ENCODE results near the gene SNED1.
A peak's percentile ranks its signal among the peaks of the same experiment; 100 is the strongest.
"Not testable (repeated sequence)": the region's sequence is repeated elsewhere in the genome, so short reads cannot be mapped to it uniquely, and the experiment has no call there.

Gene SNED1

GRCh38 chr2:241104611-241105010, 106.2 kb downstream of the SNED1 start:
- not testable (repeated sequence) for DNase-seq (ENCODE audit: extremely low read depth in 1 of 2, low read depth in 1 of 2)

GRCh38 chr2:241105641-241106040, 107.2 kb downstream of the SNED1 start:
- DNase-seq (ENCODE audit: extremely low read depth in 1 of 2, low read depth in 1 of 2): no peak

- DNase-seq (ENCODE audit: extremely low read depth in 1 of 2, low read depth in 1 of 2): no peak
These were observed 108.8 kb downstream of the SNED1 start for GRCh38 chr2:241107031-241107783.

DNA sequence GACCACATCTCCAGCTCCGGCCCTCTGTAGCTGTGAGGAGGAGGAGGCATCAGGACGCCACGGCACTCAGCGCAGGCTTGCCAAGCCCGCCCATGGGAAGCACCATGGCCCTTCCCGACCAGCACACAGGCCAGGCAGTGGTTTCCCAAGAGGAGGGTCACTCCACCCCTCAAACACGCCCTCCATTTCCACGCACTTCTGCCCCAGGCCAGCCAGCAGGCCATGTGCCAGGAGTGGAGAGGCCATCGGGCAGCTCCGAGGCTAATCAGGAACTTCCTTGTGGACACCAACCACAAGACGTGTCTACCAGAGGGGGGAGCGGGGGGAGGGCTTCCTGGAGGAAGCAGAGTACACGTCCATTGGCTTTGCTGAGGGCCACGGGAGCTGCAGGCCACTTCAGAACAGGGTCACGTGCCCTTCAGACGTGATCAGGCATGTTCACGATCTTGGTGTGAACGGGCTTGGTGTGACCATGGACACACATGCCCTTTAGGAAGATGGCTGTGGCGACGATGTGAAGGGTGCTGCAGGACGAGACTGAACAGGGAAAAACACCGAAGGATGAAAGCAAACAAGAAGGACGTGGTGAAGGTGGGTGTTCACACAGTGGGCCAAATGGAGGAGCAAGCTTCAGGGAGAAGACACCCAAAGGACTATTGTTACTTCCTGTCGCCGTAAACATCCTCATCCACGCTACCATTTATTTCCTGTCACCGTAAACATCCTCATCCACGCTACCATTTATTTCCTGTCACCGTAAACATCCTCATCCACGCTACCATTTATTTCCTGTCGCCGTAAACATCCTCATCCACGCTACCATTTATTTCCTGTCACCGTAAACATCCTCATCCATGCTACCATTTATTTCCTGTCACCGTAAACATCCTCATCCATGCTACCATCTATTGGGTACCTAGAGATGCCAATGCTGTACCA, 110.1 kb downstream of the SNED1 start:
- no peak for DNase-seq (ENCODE audit: extremely low read depth in 1 of 2, low read depth in 1 of 2)

DNA sequence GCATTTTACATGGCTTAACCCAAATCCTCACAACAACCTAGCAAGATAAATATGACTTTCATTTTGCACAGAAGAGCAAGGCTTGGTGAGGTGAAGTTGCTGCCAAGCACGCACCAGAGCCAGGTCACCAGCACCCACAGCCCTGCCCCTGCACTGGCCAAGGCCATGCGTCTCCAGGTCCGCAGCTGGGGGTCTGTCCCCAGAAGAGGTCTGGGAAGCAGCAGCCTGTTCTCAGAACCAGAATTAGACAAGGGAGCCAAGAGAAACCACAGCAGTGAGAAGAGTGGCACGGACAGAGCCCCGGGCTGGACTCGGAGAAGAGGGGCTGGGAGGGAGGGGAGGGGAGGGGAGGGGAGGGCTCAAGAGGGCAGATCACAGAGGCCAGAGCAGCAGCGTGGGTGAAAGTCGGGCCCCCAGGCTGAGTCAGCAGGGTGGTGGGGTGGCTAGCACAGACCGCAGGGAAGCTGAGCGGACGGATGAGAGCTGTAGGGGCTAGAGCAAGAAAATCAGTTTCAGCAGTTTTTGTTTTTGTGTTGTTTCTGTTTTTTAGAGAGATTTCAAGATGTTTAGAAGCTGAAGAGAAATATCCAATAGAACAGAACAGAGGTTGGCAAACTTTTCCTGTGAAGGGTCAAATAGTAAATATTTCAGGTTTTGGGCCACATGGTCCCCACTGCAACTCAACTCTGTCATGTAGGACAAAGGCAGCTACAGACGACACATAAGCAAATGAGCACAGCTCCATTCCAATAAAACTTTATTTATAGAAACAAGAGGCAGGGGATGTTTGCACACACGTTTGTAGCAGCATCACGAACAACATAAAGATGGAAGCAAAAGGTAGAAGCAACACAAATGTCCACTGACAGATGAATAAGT, 111.0 kb downstream of the SNED1 start:
- DNase-seq (ENCODE audit: extremely low read depth in 1 of 2, low read depth in 1 of 2): peak in 1 of 2 donors; percentile 50

DNA sequence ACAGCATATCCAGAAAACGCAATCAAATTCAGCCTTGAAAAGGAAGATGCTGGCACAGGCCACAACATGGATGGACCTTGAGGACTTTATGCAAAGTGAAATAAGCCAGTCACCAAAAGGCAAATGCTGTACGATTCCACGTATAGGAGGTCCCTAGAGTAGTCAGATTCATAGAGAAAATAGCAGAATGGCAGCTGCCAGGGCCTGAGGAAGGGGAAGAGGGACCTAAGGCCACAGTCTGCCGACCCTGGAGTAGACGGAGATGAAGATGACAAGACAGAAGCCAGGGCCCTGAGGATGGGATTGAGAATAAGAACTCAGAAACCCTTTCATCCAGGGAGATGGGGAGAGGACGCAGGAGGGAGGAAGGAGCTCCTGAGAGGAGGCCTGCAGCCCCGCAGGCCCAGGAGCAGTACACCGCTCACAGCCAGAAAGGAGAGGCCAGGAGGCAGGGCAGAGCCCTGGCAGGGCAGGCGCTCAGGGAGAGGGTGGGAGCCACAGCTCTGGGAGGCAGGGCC, 111.7 kb downstream of the SNED1 start:
- DNase-seq (ENCODE audit: extremely low read depth in 1 of 2, low read depth in 1 of 2): no peak

DNA sequence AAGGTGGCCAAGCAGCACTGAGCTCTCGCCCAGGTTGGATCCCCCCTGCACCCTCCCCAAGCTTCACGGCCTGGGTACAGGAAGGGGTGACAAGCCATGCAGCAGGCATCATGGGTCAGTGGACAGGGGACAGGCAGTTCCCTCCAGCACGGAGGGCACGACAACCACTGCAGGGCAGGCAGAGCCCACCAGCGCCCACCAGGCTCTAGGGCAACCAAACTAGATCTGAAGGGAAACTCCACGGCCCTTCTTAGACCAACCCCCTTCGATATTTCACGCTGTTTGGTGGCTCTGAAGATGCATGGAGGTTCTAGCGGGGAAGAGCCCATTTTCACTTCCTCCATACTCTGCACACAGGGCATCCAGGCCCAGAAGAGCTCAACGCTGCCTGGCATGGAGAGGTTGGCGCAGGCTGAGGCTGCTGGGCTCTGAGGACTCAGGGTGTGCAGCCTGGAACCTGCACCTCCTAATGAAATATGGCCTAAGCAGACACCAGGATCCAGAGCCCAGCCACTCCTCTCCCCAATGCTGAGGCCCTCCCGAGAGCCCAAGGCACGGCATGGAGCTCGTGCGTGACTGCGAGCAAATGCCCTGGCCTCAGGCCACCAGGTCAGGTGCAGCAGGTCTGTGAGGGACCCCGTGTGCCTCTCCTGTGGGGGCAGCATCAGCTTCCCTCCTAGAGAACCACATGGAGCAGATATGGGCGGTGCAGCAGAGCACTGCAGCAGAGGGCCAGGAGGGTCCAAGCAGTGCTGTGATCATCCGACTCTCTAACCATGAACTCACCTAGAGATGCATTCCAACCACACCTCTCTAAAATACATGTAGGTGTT, 112.4 kb downstream of the SNED1 start:
- no peak for DNase-seq (ENCODE audit: extremely low read depth in 1 of 2, low read depth in 1 of 2)

DNA sequence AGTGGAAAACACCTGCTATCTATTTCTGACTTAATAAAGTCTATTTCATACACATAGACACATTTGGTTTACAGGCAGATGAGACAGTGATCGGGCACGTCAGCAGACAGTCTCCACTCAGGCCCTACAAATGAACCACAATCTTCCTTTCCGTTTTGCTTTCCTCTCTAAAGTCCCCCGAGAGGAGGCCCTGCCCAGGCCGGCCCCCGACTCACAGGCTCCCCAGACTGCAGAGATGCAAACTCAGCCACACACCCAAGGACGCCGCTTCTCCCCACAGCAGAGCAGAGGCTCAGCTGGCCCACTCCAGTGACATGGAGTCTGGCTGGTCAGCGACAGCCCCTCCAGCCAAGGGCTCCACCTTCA, 113.0 kb downstream of the SNED1 start:
- no peak for DNase-seq (ENCODE audit: extremely low read depth in 1 of 2, low read depth in 1 of 2)

DNA sequence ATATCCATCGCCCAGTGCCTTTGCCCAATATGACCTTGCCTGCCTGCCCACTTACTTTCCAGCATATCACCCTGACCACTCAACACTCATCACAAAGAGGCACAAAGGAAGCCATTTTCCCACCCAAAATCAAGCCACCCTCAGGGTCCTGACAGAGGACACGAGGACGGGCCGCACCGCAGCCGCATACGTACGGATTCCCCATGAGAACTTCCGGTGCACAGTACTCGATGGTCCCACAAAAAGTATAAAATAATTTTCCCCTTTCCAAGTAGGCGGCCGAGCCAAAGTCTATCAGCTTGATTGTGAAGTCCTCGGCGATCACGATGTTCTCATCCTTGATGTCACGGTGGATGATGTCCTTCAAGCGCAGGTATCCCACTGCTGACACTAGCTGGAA, 113.6 kb downstream of the SNED1 start:
- DNase-seq (ENCODE audit: extremely low read depth in 1 of 2, low read depth in 1 of 2): no peak

DNA sequence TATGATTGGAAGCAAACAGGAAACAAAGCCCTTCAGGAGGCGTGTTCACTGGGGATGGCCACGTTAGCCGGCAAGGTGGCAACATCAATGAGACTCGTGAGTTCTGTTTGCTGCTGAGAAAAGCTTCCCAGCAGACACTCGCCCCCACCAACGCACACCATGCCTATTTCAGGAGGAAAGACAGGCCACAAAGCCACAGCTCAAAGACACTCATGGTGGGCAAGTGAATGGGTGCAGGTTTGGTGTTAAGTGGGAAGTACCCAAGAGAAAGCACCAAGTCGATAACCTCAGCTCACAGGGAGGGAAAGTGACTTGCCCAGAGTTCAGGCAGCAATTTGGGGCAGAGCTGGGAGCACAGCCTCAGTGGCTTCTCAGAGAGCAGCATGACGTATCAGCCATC, 114.2 kb downstream of the SNED1 start:
- peak; percentile 39 to 78 for DNase-seq (ENCODE audit: extremely low read depth in 1 of 2, low read depth in 1 of 2)

- DNase-seq (ENCODE audit: extremely low read depth in 1 of 2, low read depth in 1 of 2): no peak
These were observed 116.4 kb downstream of the SNED1 start for GRCh38 chr2:241114836-241115235.

- no peak for DNase-seq (ENCODE audit: extremely low read depth in 1 of 2, low read depth in 1 of 2)
These were observed 116.9 kb downstream of the SNED1 start for GRCh38 chr2:241115361-241115760.

GRCh38 chr2:241116606-241117560, 118.5 kb downstream of the SNED1 start:
- DNase-seq (ENCODE audit: extremely low read depth in 1 of 2, low read depth in 1 of 2): no peak

DNA sequence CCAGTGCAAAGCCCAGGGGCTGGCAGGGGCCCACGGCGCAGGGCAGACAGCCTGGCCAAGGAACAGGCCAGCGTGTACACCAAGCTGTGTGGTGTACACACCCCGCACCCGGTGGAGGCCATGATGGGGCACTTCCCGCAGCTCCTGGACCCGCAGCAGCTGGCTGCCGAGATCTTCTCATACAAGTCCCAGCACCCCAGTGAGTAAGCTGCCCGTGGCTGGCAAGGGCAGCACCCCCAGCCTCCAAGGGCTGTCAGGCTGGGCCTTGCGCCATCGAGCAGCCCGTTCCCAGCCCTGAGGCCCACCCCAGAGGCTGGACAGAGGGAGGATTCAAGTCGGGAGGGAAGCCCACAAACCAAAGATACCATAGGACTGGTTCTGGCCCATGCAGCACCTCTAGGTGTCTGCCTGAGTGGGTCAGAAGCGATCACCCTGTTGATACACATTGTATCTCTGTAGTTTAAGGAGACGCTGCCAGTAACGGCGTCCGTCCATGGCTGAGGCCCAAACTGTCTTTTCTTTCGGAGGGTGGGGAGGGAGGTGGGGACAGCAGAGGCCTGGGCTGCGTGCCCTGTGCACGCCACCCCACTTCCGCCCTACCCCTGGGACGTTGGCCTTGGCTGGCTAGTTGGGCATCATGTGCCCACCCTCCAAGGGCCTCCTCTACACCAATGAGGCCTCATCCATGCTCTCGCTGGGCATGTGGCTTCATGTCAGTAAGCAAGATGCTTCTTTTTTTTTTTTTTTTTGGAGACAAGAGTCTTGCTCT, 120.5 kb downstream of the SNED1 start:
- no peak for DNase-seq (ENCODE audit: extremely low read depth in 1 of 2, low read depth in 1 of 2)

DNA sequence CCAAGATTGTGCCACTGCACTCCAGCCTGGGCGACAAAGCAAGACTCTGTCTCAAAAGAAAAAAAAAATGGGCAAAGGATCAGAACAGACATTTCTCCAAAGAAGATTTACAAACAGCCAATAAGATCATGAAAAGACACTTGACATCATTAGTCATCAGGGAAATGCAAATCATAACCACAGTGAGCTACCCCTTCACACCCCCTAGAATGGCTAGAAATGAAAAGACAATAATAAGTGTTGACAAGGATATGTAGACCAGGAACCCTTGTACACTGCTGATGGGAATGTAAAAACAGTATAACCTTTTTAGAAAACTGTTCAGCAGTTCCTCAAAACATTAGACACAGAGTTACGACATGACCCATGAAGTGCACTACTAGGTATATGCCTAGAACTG, 122.0 kb downstream of the SNED1 start:
- no peak for DNase-seq (ENCODE audit: extremely low read depth in 1 of 2, low read depth in 1 of 2)

DNA sequence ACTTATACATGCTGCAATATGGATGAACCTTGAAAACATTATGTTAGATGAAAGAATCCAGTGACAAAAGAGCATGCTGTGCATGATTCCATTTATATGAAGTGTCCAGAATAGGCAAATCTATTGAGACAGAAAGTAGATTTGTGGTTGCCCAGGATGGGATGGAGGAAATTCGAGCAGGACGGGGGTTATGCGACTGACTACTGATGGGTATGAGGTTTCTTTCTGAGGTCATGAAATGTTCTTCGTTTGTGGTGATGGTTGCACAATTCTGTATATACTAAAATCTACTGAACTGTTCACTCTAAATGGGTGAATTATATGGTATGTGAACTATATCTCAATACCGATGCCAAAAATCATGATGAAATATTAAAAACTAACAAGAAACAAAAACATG, 122.6 kb downstream of the SNED1 start:
- no peak for DNase-seq (ENCODE audit: extremely low read depth in 1 of 2, low read depth in 1 of 2)

DNA sequence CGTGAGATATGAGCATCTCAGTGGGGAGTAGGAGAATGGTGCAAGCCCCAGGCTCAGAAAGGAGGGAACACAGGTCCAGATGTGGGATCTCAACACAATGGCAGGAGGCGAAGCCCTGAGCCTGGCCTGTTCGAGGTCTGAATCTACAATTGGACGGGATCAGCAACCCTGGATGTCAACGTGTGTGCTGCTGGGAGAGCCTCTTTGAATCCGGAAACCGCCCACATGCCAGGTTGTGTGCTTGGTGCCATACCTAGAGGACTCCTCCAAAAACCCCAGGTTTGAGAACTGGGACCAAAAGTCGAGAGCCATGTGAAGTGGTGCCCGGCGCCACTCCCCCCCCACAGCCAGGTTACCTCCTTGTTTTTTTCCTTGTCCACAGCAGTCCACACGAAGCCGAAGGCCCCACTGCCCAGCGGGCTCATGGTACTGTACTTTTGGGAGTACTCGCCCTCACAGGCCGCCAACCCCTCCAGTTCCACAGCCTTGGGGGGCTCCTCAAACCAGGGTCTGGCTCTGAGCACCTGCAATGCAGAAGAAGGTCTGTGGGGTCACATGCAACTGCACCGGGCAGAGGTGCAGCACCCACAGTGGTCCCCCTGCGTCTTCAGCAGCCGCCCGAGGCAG, 124.1 kb downstream of the SNED1 start:
- no peak for DNase-seq (ENCODE audit: extremely low read depth in 1 of 2, low read depth in 1 of 2)

Data from stimulated activated CD8-positive, alpha-beta memory T cell treated with anti-CD3 and anti-CD28 coated beads, Interleukin-7, amount 100 ng/mL, for 48 hours (primary cell).